Endometrium (tissue), 2 donors: ENCODE measurements around the gene KLKB1.

Experiments
- FAIRE-seq: peaks from 2 replicates; lab custom pipeline; 2012; peaks lifted over from hg19 to GRCh38; lab: Jason Lieb, UNC
- donor health status: control.
- donor health status: control.

The KLKB1 gene

GRCh38 chr4:186227221-186227620, at the start of gene KLKB1:
Gene KLKB1 (plus strand): TSS chr4:186227507. CDS start chr4:186228196, 689 bp downstream.
- FAIRE-seq, result no peak

DNA sequence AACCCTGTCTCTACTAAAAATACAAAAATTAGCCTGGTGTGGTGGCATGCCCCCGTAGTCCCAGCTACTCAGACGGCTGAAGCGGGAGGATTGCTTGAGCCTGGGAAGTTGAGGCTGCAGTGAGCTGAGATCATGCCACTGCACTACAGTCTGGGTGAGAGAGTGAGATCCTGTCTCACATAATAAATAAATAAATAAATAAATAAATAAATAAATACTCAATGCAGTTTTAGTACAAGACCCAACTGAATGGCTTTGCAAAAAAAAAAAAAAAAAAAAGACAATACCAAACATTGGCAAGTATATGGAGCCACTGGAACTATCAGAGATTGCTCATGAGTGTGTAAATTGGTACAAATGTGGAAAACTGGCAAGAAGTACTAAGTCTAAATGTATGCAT, 39.2 kb upstream of the KLKB1 start:
- FAIRE-seq, result no peak

- no peak for FAIRE-seq
These were observed 37.7 kb upstream of the KLKB1 start for GRCh38 chr4:186189656-186190055.

DNA sequence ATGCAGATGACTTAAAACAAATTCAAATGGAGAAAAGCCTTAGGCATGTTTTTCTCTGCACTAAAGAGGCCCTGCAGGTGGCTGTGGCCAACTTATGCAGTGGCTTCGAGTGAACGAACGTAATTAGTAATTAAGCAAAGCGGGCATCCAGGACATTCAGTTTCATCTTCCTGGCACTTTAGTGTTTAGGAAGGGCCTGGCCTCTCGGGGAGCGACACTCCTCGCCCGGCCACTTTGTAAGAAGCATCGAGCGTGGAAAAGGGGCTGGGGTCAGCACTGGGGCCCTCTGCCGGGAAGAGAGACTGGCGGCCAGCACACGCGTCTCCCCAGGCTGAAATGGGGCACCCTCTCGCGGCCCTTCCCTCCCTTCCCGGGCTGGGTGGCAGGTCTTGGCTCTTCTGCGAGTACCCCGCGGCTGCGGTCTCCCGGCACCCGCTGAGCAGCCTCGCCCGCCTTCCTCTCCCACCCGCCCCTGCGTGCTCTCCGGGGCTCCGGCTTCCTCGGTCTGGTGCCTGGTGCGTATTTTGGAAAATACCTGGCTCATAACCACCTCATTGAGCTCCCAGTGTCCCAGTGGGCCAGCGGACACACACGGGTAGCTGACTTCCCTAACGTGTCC, 36.6 kb upstream of the KLKB1 start:
- no peak for FAIRE-seq

DNA sequence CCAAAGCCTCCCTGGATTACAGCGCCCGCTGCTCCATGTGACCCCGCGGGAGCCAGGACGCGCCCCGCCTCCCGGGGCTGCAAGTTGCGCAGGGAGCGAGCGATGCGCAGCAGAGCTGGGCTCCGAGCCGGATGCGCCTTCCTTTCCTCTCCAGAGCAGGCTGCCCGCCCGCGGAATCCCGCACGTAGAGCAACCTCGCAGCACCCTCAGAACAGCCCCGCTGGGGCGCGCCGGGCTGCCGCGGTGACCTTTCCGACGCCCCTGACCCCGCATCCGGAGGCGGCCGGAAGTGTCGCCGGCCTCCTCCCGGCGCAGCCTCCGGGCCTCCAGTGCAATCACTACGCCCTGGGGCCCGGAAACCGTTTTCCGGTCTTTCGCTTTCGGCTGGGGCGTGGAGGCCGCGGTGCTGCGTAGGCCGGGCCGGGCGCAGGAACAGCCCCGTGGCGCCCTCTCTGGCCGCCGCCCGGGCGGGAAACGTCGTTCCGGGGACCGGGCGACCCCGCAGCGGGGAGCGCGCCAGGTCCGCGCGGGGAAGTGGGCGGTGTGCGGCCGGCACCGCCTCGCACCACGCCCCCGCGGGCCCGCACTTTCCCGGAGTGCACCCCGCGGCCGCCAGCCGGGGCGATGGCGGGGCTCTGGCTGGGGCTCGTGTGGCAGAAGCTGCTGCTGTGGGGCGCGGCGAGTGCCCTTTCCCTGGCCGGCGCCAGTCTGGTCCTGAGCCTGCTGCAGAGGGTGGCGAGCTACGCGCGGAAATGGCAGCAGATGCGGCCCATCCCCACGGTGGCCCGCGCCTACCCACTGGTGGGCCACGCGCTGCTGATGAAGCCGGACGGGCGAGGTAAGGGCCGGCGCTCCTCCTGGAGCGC, 35.9 kb upstream of the KLKB1 start, which contains the start of gene CYP4V2:
TSS of gene CYP4V2 (plus strand) at position 368 of the 866 bp plus-strand sequence. CDS start at position 625, 257 bp downstream.
- no peak for FAIRE-seq

DNA sequence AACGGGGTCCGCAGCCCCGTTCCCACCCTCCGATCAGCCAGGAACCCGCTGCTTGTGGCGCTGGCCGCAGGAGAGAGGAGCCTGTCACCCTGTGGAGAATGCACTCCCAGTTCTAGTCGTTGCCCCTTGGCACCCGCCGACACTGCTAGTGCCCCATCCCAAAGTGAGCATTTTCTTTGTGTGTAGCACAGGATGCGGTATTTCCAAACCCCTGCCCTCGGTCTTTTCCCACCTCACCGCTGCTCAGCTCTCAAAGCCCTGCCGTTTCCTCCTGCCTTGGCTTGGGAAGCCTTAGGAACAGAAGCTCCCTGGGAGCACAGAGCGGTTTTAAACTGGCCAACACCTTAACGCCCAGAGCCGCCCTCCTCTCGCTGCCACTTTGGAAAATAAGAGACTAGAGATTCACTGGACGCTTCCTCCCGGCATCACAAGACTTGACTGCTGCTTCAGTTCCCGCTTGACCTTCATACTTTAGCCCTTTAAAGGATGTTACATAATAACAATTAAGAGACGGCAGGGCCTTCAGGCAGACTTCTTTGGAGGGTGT, 35.2 kb upstream of the KLKB1 start:
- FAIRE-seq, result no peak

DNA sequence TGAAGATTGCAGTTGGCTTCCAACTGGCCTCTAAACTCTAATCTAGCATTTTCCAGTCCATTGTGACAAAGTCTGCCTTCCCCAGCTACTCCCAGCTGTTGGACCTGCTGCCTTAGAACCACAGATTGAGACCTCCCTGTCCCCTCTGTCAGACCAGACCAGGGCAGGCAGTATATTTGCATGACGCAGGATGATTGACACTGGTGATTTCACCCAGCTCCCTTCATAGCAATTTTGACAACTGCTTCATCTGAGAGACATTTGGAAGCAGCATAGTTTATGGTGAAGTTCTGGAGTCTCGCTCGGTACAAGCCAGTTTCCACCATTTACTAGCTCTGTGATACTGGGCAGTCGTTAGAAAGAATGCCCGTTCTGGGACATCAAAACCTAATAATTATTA, 33.5 kb upstream of the KLKB1 start:
- no peak for FAIRE-seq

GRCh38 chr4:186196063-186196462, 31.2 kb upstream of the KLKB1 start:
- FAIRE-seq, result no peak

GRCh38 chr4:186200516-186200915, 26.8 kb upstream of the KLKB1 start:
- no peak for FAIRE-seq

DNA sequence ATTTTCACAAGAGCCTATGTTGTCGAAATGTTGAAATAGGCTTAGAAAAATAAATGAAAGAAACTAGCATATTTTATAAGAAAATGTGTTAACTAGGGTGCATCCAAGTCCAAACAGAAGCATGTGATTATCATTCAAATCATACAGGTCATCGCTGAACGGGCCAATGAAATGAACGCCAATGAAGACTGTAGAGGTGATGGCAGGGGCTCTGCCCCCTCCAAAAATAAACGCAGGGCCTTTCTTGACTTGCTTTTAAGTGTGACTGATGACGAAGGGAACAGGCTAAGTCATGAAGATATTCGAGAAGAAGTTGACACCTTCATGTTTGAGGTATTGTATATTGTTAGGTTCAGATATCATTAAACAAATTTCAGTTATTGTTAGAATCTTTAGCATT, 26.3 kb upstream of the KLKB1 start:
- FAIRE-seq, result no peak

DNA sequence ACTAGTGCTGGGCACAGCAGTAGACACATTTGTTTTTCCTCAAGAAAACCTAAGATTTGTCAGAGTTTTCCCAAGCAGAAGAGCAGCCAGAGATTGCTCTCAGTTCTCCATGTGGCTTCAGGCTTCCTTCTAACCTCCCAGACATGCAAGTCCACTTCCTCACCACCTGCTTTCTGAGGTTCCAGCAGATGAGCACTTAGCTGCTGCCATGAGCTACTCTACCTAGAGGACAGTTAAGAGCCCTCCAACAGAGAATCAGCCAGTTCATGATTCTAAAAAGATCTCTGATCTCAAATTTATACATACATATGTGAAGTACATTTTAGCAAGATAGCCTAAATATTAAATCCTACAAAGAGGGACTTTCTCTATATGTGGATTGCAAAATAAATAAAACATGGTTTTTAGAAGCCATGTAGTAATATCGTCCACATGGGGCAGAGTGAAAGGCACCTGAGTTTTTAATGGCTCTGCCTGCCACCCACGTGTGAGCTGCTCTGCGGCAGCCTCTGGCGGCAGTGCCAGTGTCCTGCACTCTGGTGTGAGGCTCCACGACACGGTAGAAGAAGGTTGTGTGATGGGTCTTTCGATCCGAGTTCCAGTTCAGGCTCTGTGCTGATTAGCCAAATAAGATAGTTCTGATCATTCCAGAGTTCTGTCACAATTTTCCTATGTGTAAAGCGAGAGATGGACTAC, 25.6 kb upstream of the KLKB1 start:
- no peak for FAIRE-seq

DNA sequence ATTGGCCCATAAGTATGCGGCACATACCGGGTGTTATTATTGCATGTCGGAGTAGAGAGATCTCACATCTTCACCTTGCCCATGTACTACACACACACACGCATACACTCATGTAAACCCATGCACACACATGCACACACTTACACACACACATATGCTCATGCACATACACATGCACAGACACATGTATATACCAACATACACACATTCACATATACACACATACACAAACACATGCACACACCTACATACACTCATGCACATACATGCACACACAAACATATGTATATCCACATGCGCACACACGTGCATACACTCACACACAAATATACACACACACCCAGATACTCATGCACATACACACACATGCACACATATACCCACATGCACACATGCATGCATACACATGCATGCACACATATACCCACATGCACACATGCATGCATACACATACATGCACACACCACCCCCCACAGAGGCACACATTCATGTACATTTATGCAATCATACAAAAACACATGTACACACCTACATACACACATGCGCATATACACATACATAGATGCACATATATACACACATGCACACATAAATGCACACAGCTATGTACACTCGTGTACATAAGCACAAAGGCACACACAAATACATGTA, 24.7 kb upstream of the KLKB1 start:
- no peak for FAIRE-seq

GRCh38 chr4:186203406-186203805, 23.9 kb upstream of the KLKB1 start:
- no peak for FAIRE-seq

- no peak for FAIRE-seq
These were observed 23.2 kb upstream of the KLKB1 start for GRCh38 chr4:186204103-186204559.

DNA sequence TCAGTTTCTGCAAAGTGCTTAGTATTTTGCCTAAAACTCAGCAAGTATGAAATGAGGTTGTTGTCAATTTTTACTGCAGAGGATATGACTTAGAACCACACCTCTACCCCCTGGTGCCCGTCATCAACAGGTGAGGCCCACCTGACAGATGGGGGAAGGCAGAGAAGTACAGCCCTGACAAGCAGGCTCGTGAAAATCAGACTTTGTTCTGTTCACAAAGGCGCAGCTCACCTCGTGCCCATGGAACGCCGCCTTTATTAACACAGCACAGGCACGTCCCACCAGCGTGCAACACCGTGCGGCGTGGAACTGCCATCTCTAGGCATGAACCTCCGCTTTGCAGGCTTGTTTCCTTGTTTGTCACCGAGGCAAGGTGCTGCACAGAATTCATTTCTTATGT, 22.6 kb upstream of the KLKB1 start:
- no peak for FAIRE-seq

- no peak for FAIRE-seq
These were observed 22.2 kb upstream of the KLKB1 start for GRCh38 chr4:186205156-186205555.

- no peak for FAIRE-seq
These were observed 10.8 kb upstream of the KLKB1 start for GRCh38 chr4:186216465-186217024.

DNA sequence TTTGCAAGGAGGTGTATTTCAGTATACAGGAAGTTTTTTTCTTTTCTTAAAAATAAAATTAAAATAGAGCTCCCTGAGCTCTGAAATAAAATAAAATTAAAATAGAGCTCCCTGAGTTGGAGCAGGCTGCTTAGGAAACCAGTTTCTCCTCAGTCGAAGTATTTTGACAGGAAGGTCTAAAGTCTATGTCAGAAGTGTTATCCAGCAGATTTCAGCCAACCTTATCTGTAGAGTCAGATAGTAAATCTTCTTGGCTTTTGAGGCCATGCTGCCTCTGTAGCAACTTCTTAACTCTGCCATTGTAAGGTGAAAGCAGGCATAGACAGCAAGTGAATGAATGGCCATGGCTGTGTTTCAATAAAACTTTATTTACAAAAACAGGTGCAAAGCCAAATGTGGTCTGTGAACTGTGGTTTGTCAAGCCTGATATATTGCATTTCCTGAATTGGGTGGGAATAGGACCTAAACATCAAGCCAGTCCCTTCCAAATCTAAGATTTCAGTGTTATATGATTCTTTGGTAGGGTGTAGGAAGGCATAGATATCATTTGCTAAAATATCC, 9.5 kb upstream of the KLKB1 start:
- FAIRE-seq, result no peak

DNA sequence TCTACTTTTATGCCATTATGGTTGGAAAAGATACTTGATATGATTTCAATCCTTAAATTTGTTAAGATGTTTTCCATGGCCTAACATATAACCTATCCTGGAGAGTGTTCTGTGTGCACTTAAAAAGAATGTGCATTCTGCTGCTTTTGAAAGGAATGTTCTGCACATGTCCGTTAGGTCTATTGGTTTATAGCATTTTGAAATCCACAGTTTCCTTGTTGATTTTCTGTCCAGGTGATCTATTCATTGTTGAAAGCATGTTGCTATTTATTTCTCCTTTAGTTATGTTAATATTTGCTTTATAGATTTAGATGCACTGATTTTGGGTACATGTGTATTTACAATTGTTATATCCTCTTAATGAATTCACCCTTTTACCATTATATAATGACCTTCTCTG, 5.7 kb upstream of the KLKB1 start:
- FAIRE-seq, result no peak

GRCh38 chr4:186225848-186226247, 1.5 kb upstream of the KLKB1 start:
- no peak for FAIRE-seq

- FAIRE-seq, result no peak
These were observed 652 bp upstream of the KLKB1 start for GRCh38 chr4:186226521-186227189.
